Stimulated activated naive CD8-positive, alpha-beta T cell treated with anti-CD3 and anti-CD28 coated beads, Interleukin-15, Interleukin-2, amounts not matched to agents 100 ng/mL and 50 ng/mL, for 24 hours (primary cell): ENCODE data around the gene IFIT1.
A peak's percentile ranks its signal among the peaks of the same experiment; 100 is the strongest.
"Not testable (repeated sequence)": the region's sequence is repeated elsewhere in the genome, so short reads cannot be mapped to it uniquely, and the experiment has no call there.

Experiments
- H3K27ac Mint-ChIP-seq: one replicate; pipeline ENCODE4 v1.8.0; 2021; ENCODE audit warnings: mild to moderate bottlenecking, mixed read lengths
- H3K27me3 Mint-ChIP-seq: one replicate; pipeline ENCODE4 v1.8.0; 2021; ENCODE audit warnings: mixed read lengths
- H3K36me3 Mint-ChIP-seq: one replicate; pipeline ENCODE4 v1.8.0; 2021; ENCODE audit warnings: low read depth, mixed read lengths
- H3K4me1 Mint-ChIP-seq: one replicate; pipeline ENCODE4 v1.8.0; 2021; ENCODE audit warnings: low read depth, mixed read lengths
- H3K4me3 Mint-ChIP-seq: one replicate; pipeline ENCODE4 v1.8.0; 2021; ENCODE audit warnings: mild to moderate bottlenecking, mixed read lengths
- H3K9me3 Mint-ChIP-seq: one replicate; pipeline ENCODE4 v1.8.0; 2021; ENCODE audit warnings: mixed read lengths

Gene IFIT1

DNA sequence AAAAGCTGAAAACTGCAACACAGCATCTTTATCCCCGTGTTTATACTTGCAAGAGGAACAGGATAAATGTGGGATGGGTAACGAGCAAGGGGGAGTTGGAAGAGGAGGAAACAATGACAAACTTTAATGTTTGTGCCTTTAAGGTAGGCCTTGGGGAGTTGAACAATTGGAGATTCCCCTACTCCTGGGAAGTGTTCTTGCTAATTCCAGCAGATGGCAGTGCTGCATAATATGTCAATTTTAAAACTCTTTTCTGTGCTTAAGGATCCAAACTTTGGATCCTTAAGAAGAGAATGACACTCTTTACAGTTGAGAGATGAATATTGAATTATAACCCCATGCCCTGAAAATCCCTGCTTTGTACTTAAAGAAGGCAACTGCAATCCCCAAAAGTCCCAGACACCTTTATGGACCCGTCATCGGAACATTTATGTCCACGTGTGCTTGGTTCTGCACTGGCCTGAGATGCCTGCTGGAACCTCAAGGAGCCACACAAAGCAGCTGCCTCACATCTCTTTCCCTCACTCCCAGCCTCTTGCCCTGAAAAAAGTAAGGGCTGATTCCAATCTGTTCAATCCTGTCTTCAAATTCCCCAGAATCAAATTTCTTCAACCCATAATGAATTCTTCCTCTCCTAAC is 33.9 kb downstream of the IFIT1 start:
- Mint-ChIP-seq H3K27ac (no peak overlapping the region), H3K4me1 (peaks cover 4% of the 10 kb centered on the region), H3K27me3 (no peaks in the 10 kb centered on the region), H3K4me3 (no peak overlapping the region), H3K9me3 (no peaks in the 10 kb centered on the region), H3K36me3 (peaks cover 2% of the 10 kb centered on the region)

DNA sequence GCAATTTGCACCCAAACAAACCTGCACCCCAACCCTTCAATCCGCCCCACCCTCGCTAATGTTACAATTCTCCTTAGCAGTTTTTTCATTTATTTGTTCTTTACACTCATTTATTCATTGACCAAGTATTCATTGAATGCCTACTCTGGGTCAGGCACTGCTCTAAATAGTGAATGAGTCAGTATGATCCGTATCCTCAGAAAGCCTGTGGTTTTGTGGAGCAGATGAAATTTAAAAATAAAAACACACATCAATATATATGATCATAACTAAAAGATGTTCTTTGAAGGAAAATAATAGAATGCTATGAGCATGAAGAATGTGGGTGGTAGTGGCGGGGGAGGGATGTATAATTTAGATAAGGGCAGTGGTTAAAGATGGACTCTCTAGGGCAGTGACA is 35.2 kb downstream of the IFIT1 start:
- Mint-ChIP-seq H3K27me3 (no peaks in the 10 kb centered on the region), H3K9me3 (no peaks in the 10 kb centered on the region), H3K36me3 (no peaks in the 10 kb centered on the region), H3K4me3 (no peak overlapping the region), H3K4me1 (peaks cover 4% of the 10 kb centered on the region), H3K27ac (no peak overlapping the region)

DNA sequence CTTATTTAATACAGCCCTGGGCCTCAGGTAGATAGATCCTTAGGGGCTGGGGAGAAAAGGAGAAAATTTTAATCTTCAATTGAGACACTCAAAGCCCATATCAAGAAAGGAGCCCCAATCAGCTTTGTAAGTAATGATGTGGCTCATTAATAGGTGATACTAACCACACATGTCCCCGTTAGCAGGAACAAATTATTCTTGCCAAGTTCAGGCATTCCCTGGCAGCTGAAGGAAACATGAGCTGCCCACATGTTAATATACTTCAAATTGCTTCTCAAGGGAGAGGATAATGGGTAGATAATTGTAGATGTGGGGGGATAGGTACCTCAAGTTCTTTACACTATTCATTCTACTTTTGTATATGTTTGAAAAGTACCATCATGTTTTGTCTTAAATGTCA is 36.5 kb downstream of the IFIT1 start:
- no peaks in the 10 kb centered on the region for H3K36me3 Mint-ChIP-seq
- peaks cover 4% of the 10 kb centered on the region for H3K27me3 Mint-ChIP-seq
- no peak overlapping the region for H3K4me3 Mint-ChIP-seq
- no peaks in the 10 kb centered on the region for H3K9me3 Mint-ChIP-seq
- H3K4me1 Mint-ChIP-seq: no peaks in the 10 kb centered on the region
- H3K27ac Mint-ChIP-seq: no peak overlapping the region

DNA sequence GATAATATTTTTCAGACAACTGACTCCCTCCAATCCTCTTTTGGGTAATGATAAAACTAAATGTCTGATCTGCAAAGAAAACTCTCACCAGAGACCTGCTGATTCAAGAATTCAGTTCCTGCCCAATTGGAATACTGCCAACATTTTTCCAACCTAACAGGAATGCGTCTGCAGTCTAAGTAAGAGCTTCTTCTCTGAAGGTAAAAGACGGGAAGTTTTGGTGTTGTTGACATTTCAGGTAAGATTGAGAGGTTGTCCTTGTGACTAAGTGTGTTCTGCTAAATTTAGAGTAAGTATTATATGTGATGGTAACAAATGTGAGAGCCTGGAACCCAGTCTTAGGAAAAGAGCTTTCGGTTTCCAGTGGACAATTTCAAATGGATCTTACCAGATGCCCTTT is 39.6 kb downstream of the IFIT1 start:
- Mint-ChIP-seq H3K4me1 (no peaks in the 10 kb centered on the region), H3K9me3 (no peaks in the 10 kb centered on the region), H3K27ac (no peak overlapping the region), H3K27me3 (peaks cover 16% of the 10 kb centered on the region), H3K4me3 (no peak overlapping the region), H3K36me3 (no peaks in the 10 kb centered on the region)

DNA sequence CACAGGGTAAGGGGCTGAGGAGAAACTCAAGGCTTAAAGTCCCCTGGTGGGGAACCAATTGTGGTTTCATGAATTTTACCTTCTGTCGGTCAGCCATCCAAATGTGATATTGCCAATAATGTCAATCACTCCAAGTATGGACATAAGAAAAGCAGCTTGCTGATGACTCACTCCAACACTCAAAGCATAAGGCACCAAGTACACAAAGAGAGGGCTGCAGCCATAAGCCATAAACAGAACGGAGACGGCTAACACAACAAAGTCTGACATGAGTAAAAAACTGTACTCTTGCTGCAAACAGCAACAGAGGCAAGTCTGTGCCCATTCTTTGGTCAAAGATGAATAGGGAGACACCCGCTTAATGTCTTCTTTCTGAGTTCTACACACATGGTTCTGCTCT is 46.1 kb downstream of the IFIT1 start:
- Mint-ChIP-seq H3K27me3 (peaks cover 28% of the 10 kb centered on the region), H3K9me3 (no peaks in the 10 kb centered on the region), H3K4me1 (no peaks in the 10 kb centered on the region), H3K4me3 (no peak overlapping the region), H3K36me3 (no peaks in the 10 kb centered on the region), H3K27ac (no peak overlapping the region)

DNA sequence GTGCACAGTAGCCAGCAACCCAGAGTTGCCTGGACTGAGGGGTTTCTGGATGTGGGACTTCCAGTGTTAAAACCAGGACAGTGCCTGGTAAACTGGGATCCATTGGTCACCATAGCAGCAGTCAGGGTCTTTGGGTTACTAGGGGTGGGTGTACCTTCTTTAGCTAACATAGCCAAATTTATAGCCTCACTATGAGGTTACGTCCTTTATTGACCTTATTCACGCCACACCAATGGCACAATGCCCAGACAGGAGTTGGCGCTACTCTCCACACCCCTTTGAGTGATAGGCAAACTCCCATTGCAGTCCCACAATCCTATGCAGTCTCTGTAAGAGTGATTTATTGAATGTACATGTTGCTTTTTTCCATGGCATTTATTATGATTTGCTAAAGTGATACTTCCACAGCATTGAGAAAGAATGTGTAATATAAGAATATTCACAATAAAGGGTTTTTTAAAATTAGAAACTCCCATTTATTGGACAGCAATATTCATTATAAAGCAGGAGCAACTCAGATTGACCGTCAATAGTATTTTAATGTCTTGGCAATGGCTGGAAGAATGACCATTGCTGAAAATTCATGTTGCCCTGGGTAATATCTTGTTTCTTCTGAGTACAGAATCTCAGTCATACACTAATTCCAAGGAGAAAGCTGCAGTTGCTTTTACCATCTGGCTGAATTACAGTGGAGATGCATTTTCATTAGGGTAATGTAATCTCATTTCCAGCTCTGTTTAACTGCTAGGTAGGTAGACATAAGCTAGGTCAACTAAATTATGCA is 48.0 kb downstream of the IFIT1 start:
- H3K4me1 Mint-ChIP-seq: no peaks in the 10 kb centered on the region

DNA sequence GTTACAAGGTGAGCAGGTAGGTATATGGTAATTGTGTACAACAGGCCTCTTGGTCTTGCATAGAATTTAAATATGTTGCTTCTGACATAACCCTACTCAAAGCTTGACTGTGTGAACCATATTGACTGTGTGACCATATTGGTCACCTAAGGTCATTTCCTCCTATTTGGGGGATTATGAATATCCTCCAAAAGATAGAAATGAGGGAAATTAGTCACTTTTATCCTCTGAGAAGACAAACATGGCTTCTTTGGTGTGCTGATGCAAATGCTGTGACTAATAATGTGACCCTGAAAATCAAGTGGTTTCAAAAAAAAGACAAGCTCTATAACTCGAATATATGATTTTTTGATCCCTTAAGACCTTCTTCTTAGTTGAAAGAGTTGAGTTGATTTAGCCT is 49.9 kb downstream of the IFIT1 start:
- no peaks in the 10 kb centered on the region for H3K4me1 Mint-ChIP-seq
- H3K27ac Mint-ChIP-seq: no peak overlapping the region
- H3K27me3 Mint-ChIP-seq: peaks cover 26% of the 10 kb centered on the region
- peaks cover 6% of the 10 kb centered on the region for H3K9me3 Mint-ChIP-seq
- H3K36me3 Mint-ChIP-seq: no peaks in the 10 kb centered on the region
- no peak overlapping the region for H3K4me3 Mint-ChIP-seq

More for the DNA sequence above, 48.0 kb downstream of the IFIT1 start:
- no peaks in the 10 kb centered on the region for H3K36me3 Mint-ChIP-seq
- peaks cover 27% of the 10 kb centered on the region for H3K27me3 Mint-ChIP-seq
- no peak overlapping the region for H3K4me3 Mint-ChIP-seq
- no peaks in the 10 kb centered on the region for H3K9me3 Mint-ChIP-seq
- H3K27ac Mint-ChIP-seq: no peak overlapping the region

DNA sequence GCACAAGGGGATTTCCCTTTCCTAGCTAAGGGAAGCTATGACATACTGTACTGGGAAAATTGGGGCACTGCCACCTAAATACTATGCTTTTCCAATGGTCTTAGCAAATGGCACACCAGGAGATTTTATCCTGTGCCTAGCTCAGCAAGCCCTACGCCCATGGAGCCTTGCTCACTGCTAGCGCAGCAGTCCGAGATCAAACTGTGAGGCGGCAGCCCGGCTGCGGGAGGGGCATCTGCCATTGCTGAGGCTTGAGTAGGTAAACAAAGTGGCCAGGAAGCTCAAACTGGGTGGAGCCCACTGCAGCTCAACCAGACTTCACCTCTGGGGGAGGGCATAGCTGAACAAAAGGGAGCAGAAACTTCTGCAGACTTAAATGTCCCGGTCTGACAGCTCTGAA is 52.4 kb downstream of the IFIT1 start:
- H3K4me3 Mint-ChIP-seq, H3K27ac Mint-ChIP-seq, H3K9me3 Mint-ChIP-seq, H3K36me3 Mint-ChIP-seq, H3K4me1 Mint-ChIP-seq: not testable (repeated sequence)
- peaks cover 19% of the 10 kb centered on the region for H3K27me3 Mint-ChIP-seq

DNA sequence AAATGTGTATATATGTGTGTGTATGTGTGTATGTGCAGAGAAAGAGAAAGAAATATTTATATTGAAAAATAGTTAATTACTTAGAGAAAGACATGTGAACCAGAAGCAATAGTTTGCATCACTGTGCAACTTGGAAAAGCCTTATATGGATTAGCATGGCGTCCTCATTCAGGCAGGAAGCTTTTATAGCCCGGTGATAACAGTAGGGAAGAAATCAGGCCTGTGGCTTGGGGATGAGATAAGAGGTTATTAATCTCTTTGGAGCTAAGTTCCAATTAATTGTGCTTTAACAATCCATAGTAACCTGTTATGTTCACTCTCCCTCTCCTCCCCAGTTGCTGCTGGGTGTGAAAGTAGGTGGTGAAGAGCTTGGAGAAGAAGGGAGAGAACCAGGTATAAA is 58.5 kb downstream of the IFIT1 start:
- H3K27ac Mint-ChIP-seq: no peak overlapping the region

DNA sequence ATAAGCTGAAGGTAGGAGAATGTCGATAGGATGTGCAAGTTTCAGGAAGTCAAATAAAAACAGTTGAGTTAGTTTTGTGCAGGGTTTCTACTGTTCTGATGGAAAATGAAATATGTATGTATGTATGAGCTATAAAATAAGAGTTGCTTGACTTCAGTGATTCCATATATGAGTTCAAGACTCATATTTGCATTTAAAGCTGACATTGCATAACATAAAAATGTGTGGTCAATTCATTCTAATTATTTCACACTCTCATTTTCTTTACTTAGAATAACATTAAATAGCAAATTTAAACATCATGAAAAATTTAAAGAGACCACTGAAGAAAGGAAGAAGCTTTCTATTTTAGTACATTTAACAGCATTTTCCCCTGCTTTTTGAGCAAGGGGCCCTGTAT is 59.8 kb downstream of the IFIT1 start:
- Mint-ChIP-seq H3K27me3 (peaks cover 8% of the 10 kb centered on the region), H3K4me3 (no peak overlapping the region), H3K9me3 (no peaks in the 10 kb centered on the region), H3K27ac (no peak overlapping the region), H3K4me1 (peaks cover 5% of the 10 kb centered on the region), H3K36me3 (no peaks in the 10 kb centered on the region)

More for the DNA sequence above, 58.5 kb downstream of the IFIT1 start:
- Mint-ChIP-seq H3K36me3 (no peaks in the 10 kb centered on the region), H3K4me3 (no peak overlapping the region), H3K27me3 (peaks cover 7% of the 10 kb centered on the region), H3K4me1 (peaks cover 5% of the 10 kb centered on the region), H3K9me3 (peaks cover 2% of the 10 kb centered on the region)

DNA sequence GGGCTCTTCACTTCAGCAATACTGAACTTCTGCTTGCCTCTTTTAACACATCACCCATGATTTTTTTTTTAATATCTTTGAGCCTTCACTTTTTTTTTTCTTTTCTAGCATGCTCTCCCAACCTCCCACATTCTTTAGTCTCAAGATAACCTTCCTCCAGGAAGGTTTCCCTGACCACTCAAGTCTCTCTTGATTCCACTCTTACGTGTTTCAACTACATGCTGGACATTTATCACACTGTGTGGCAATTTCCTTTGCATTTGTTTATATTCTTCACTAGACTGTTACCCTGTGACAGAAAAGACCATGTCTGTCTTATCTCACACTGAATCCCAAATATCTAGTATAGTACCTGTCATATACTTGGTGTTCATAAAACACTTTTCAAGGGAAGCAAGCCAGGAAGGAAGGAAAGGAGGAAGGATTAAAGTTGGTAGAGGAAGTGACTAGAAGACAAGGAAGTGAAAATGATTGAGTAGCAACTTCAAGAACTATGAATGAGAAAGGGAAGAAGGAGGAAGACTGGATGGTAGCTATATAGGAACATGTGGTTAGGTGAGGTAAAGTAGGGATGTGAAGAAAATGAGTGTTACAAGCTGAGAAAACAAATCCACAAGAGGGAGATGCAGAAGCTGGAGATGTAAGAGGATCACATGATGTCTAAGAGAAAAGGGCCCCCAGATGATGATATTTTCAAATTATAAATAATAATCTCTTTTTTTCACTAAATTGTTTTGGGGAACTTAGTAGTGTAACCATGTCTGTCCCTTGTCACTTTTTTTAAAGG is 62.3 kb downstream of the IFIT1 start:
- peak overlapping the region; percentile 4 for H3K27ac Mint-ChIP-seq
- H3K27me3 Mint-ChIP-seq: peaks cover 7% of the 10 kb centered on the region
- no peak overlapping the region for H3K4me3 Mint-ChIP-seq
- no peaks in the 10 kb centered on the region for H3K9me3 Mint-ChIP-seq
- H3K4me1 Mint-ChIP-seq: peaks cover 5% of the 10 kb centered on the region
- H3K36me3 Mint-ChIP-seq: no peaks in the 10 kb centered on the region
